ENCODE results near the gene EDDM13.

Gene EDDM13

GRCh38 chr19:56266051-56266450 is 6.5 kb upstream of the EDDM13 start:
- peaks cover 24% of the 10 kb centered on the region for H3K9me3 Mint-ChIP-seq
- no peak overlapping the region for H3K27ac Mint-ChIP-seq
- H3K4me1 Mint-ChIP-seq, result no peaks in the 10 kb centered on the region
- peaks cover 23% of the 10 kb centered on the region for H3K36me3 Mint-ChIP-seq (ENCODE audit: low read depth)
- no peak for DNase-seq
- H3K4me3 Mint-ChIP-seq, result no peak overlapping the region
- H3K27me3 Mint-ChIP-seq (ENCODE audit: low read depth, poor library complexity), result no peaks in the 10 kb centered on the region
- TF ChIP-seq CTCF (IDR thresholded peaks at IDR 0.05), result no peak

- no peaks in the 10 kb centered on the region for H3K27me3 Mint-ChIP-seq (ENCODE audit: low read depth, poor library complexity)
- peaks cover 7% of the 10 kb centered on the region for H3K36me3 Mint-ChIP-seq (ENCODE audit: low read depth)
- no peak overlapping the region for H3K27ac Mint-ChIP-seq
- H3K4me3 Mint-ChIP-seq, result no peak overlapping the region
- H3K4me1 Mint-ChIP-seq, result no peaks in the 10 kb centered on the region
- H3K9me3 Mint-ChIP-seq, result peaks cover 29% of the 10 kb centered on the region
- no peak for TF ChIP-seq CTCF (IDR thresholded peaks at IDR 0.05)
- DNase-seq, result no peak
Measured at GRCh38 chr19:56269348-56269747, 3.2 kb upstream of the EDDM13 start.

GRCh38 chr19:56270676-56271075 is 1.9 kb upstream of the EDDM13 start:
- no peak for DNase-seq
- no peaks in the 10 kb centered on the region for H3K4me1 Mint-ChIP-seq
- no peak for TF ChIP-seq CTCF (IDR thresholded peaks at IDR 0.05)
- H3K9me3 Mint-ChIP-seq, result peaks cover 38% of the 10 kb centered on the region
- no peak overlapping the region for H3K4me3 Mint-ChIP-seq
- no peaks in the 10 kb centered on the region for H3K27me3 Mint-ChIP-seq (ENCODE audit: low read depth, poor library complexity)
- peaks cover 7% of the 10 kb centered on the region for H3K36me3 Mint-ChIP-seq (ENCODE audit: low read depth)
- no peak overlapping the region for H3K27ac Mint-ChIP-seq

- DNase-seq, result no peak
- no peaks in the 10 kb centered on the region for H3K4me1 Mint-ChIP-seq
- no peak overlapping the region for H3K27ac Mint-ChIP-seq
- H3K36me3 Mint-ChIP-seq (ENCODE audit: low read depth), result peaks cover 12% of the 10 kb centered on the region
- no peaks in the 10 kb centered on the region for H3K27me3 Mint-ChIP-seq (ENCODE audit: low read depth, poor library complexity)
- peaks cover 43% of the 10 kb centered on the region for H3K9me3 Mint-ChIP-seq
- TF ChIP-seq CTCF (IDR thresholded peaks at IDR 0.05), result no peak
- H3K4me3 Mint-ChIP-seq, result no peak overlapping the region
Measured at GRCh38 chr19:56271151-56271550, 1.4 kb upstream of the EDDM13 start.

GRCh38 chr19:56273563-56274117 is 1.1 kb downstream of the EDDM13 start:
- no peaks in the 10 kb centered on the region for H3K4me1 Mint-ChIP-seq
- H3K4me3 Mint-ChIP-seq, result no peak overlapping the region
- H3K27ac Mint-ChIP-seq, result no peak overlapping the region
- peaks cover 27% of the 10 kb centered on the region for H3K36me3 Mint-ChIP-seq (ENCODE audit: low read depth)
- DNase-seq, result no peak
- H3K27me3 Mint-ChIP-seq (ENCODE audit: low read depth, poor library complexity), result no peaks in the 10 kb centered on the region
- no peak for TF ChIP-seq CTCF (IDR thresholded peaks at IDR 0.05)
- peaks cover 51% of the 10 kb centered on the region for H3K9me3 Mint-ChIP-seq

- Mint-ChIP-seq H3K36me3 (ENCODE audit: low read depth) (peaks cover 59% of the 10 kb centered on the region), H3K9me3 (peaks cover 41% of the 10 kb centered on the region), H3K4me3 (no peak overlapping the region)
Measured at GRCh38 chr19:56282809-56283208, 10.3 kb downstream of the EDDM13 start.

More at GRCh38 chr19:56282809-56283208, 10.3 kb downstream of the EDDM13 start:
- Mint-ChIP-seq H3K27me3 (ENCODE audit: low read depth, poor library complexity) (no peaks in the 10 kb centered on the region), H3K27ac (no peak overlapping the region), H3K4me1 (no peaks in the 10 kb centered on the region)
- no peak for DNase-seq
- TF ChIP-seq CTCF (IDR thresholded peaks at IDR 0.05), result no peak

Data from nephron progenitor cell (in vitro differentiated cells).